ENCODE measurements around the gene PSMD2.

- TF ChIP-seq POLR2AphosphoS5 (IDR thresholded peaks at IDR 0.05; ENCODE audit: low read depth, low read length) (no peak), TCF7L2 (IDR thresholded peaks at IDR 0.05; ENCODE audit: low read depth, low read length) (no peak), SIN3A (IDR thresholded peaks at IDR 0.05; ENCODE audit: borderline replicate concordance, insufficient read depth, low read depth, low read length) (no peak)
- TF ChIP-seq, protein P1, sequence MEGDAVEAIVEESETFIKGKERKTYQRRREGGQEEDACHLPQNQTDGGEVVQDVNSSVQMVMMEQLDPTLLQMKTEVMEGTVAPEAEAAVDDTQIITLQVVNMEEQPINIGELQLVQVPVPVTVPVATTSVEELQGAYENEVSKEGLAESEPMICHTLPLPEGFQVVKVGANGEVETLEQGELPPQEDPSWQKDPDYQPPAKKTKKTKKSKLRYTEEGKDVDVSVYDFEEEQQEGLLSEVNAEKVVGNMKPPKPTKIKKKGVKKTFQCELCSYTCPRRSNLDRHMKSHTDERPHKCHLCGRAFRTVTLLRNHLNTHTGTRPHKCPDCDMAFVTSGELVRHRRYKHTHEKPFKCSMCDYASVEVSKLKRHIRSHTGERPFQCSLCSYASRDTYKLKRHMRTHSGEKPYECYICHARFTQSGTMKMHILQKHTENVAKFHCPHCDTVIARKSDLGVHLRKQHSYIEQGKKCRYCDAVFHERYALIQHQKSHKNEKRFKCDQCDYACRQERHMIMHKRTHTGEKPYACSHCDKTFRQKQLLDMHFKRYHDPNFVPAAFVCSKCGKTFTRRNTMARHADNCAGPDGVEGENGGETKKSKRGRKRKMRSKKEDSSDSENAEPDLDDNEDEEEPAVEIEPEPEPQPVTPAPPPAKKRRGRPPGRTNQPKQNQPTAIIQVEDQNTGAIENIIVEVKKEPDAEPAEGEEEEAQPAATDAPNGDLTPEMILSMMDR (IDR thresholded peaks at IDR 0.05) = no peak
- TF ChIP-seq, protein P2, sequence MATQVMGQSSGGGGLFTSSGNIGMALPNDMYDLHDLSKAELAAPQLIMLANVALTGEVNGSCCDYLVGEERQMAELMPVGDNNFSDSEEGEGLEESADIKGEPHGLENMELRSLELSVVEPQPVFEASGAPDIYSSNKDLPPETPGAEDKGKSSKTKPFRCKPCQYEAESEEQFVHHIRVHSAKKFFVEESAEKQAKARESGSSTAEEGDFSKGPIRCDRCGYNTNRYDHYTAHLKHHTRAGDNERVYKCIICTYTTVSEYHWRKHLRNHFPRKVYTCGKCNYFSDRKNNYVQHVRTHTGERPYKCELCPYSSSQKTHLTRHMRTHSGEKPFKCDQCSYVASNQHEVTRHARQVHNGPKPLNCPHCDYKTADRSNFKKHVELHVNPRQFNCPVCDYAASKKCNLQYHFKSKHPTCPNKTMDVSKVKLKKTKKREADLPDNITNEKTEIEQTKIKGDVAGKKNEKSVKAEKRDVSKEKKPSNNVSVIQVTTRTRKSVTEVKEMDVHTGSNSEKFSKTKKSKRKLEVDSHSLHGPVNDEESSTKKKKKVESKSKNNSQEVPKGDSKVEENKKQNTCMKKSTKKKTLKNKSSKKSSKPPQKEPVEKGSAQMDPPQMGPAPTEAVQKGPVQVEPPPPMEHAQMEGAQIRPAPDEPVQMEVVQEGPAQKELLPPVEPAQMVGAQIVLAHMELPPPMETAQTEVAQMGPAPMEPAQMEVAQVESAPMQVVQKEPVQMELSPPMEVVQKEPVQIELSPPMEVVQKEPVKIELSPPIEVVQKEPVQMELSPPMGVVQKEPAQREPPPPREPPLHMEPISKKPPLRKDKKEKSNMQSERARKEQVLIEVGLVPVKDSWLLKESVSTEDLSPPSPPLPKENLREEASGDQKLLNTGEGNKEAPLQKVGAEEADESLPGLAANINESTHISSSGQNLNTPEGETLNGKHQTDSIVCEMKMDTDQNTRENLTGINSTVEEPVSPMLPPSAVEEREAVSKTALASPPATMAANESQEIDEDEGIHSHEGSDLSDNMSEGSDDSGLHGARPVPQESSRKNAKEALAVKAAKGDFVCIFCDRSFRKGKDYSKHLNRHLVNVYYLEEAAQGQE (IDR thresholded peaks at IDR 0.05; ENCODE audit: insufficient read depth in 1 of 2, low read depth in 2 of 2, low read length in 1 of 2) = no peak
Measured at GRCh38 chr3:184339001-184339400, 40.0 kb downstream of the PSMD2 start.

Measured in Panc1 (cell line).